SK-N-SH (cell line): ENCODE data around the gene ELFN2. TPM values are rescaled to one million over a fixed set of nuclear protein-coding genes. Genes with fewer than 3 reads are reported as not detected.

Experiments used
- CTCF ChIA-PET: fragments of 300-600, 350-600 bp; formaldehyde crosslinking; extraction: SDS; loops from one replicate; lab custom pipeline; 2021; lab: Yijun Ruan, JAX
- POLR2A ChIA-PET: fragments of 350-600 bp; sonication (Branson Sonifier 250); formaldehyde crosslinking; extraction: SDS; loops from one replicate; lab custom pipeline; 2020; ENCODE audit warnings: antibody characterized with exemption, inconsistent platforms; lab: Yijun Ruan, JAX
- DNase-seq: peaks from one replicate; pipeline ENCODE4 v3.0.0; 2012
- H2AFZ ChIP-seq: fragments of 200-600 bp; sonication (generic); 2 replicates; pipeline ENCODE4 v1.8.1; 2016; ENCODE audit warnings: antibody characterized with exemption, mild to moderate bottlenecking, low read depth
- H3F3A ChIP-seq: fragments of 200-600 bp; sonication (generic); replicated peaks from 2 replicates; pipeline ENCODE3; 2016; ENCODE audit warnings: antibody characterized with exemption, mild to moderate bottlenecking; ENCODE audit not compliant: insufficient read depth
- H3K27ac ChIP-seq, 2 experiments: fragments of 200-500 bp in 1 of 2; fragments of 200-600 bp in 1 of 2; sonication (Bioruptor generic) in 1 of 2; sonication (generic), shearing (Covaris generic) in 1 of 2; 2 replicates each; pipeline versions ENCODE4 v1.5.1 to v1.6.1; 2014 to 2016; ENCODE audit warnings: low read depth in 2 of 2, inconsistent platforms in 1 of 2, low read length in 1 of 2, mild to moderate bottlenecking in 1 of 2, mixed read lengths in 1 of 2
- H3K27me3 ChIP-seq: fragments of 200-600 bp; sonication (generic), shearing (Covaris generic); 2 replicates; pipeline ENCODE4 v1.6.1; 2016; ENCODE audit warnings: mixed run types; ENCODE audit not compliant: insufficient read depth
- H3K36me3 ChIP-seq, 2 experiments: fragments of 200-500 bp in 1 of 2; fragments of 200-600 bp in 1 of 2; sonication (Bioruptor generic) in 1 of 2; sonication (generic) in 1 of 2; replicated peaks in 1 of 2; 2 replicates each; pipeline versions ENCODE3 to v1.5.1; 2014 to 2016; ENCODE audit warnings: low read length in 1 of 2, mild to moderate bottlenecking in 1 of 2; ENCODE audit not compliant: insufficient read depth in 2 of 2, control insufficient read depth in 1 of 2
- H3K4me1 ChIP-seq, 2 experiments: fragments of 200-500 bp in 1 of 2; fragments of 200-600 bp in 1 of 2; sonication (Bioruptor generic) in 1 of 2; sonication (generic), shearing (Covaris generic) in 1 of 2; 2 replicates each; pipeline versions ENCODE4 v1.5.1 to v1.6.1; 2014 to 2016; ENCODE audit warnings: low read depth in 1 of 2, low read length in 1 of 2, mixed run types in 1 of 2; ENCODE audit not compliant: insufficient read depth in 2 of 2, control insufficient read depth in 1 of 2
- H3K4me2 ChIP-seq: fragments of 200-600 bp; sonication (generic), shearing (Covaris generic); 2 replicates; pipeline ENCODE4 v1.6.1; 2017; ENCODE audit warnings: mixed run types
- H3K4me3 ChIP-seq, 2 experiments: fragments of 200-500 bp in 1 of 2; fragments of 200-600 bp in 1 of 2; sonication (Bioruptor generic) in 1 of 2; sonication (generic), shearing (Covaris generic) in 1 of 2; 2 replicates each; pipeline versions ENCODE4 v1.5.1 to v1.8.1; 2014 to 2016; ENCODE audit warnings: low read depth in 2 of 2, inconsistent platforms in 1 of 2, low read length in 1 of 2, mild to moderate bottlenecking in 1 of 2, mixed read lengths in 1 of 2, moderate library complexity in 1 of 2
- H3K79me2 ChIP-seq: fragments of 200-600 bp; sonication (generic); 2 replicates; pipeline ENCODE4 v1.8.1; 2017; ENCODE audit warnings: mild to moderate bottlenecking; ENCODE audit not compliant: insufficient read depth
- H3K9ac ChIP-seq: fragments of 200-600 bp; sonication (generic); 2 replicates; pipeline ENCODE4 v1.6.1; 2017; ENCODE audit warnings: mixed run types
- H3K9me2 ChIP-seq: fragments of 200-600 bp; sonication (generic); 2 replicates; pipeline ENCODE4 v1.6.1; 2017; ENCODE audit warnings: mixed run types
- H3K9me3 ChIP-seq: fragments of 200-600 bp; sonication (generic); 2 replicates; pipeline ENCODE4 v1.6.1; 2017; ENCODE audit warnings: mixed run types, mild to moderate bottlenecking, moderate library complexity
- H4K20me1 ChIP-seq: fragments of 200-600 bp; sonication (generic); 2 replicates; pipeline ENCODE4 v1.6.1; 2017; ENCODE audit warnings: mild to moderate bottlenecking, mixed run types; ENCODE audit not compliant: insufficient read depth
- CHD2 ChIP-seq: fragments of 150-350 bp; IDR thresholded peaks from 2 replicates; pipeline ENCODE4 v1.6.1; 2018; ENCODE audit warnings: low read length; ENCODE audit not compliant: partially characterized antibody
- EP300 ChIP-seq, 2 experiments: IDR thresholded peaks; 2 replicates each; pipeline versions ENCODE4 v1.4.0 to v1.6.1; 2012; ENCODE audit warnings: borderline replicate concordance in 1 of 2, low read depth in 1 of 2, low read length in 1 of 2
- GATA2 ChIP-seq: sonication (generic); formaldehyde crosslinking; IDR thresholded peaks from 2 replicates; pipeline ENCODE4 v1.5.0; 2020; ENCODE audit warnings: mild to moderate bottlenecking, missing genetic modification reagents
- RXRA ChIP-seq: IDR thresholded peaks from 2 replicates; pipeline ENCODE4 v1.4.0; 2012; ENCODE audit warnings: low read depth, mild to moderate bottlenecking, borderline replicate concordance
- TAF1 ChIP-seq: IDR thresholded peaks from 2 replicates; pipeline ENCODE4 v1.6.1; 2012; ENCODE audit warnings: low read depth, mild to moderate bottlenecking, low read length, moderate library complexity, borderline replicate concordance
- WGBS: methylation state at CpG from one replicate; pipeline ENCODE4 v1.1.6; 2017; ENCODE audit warnings: low lambda C conversion rate; 5-methylcytosine and 5-hydroxymethylcytosine counted together
- polyA plus RNA-seq, 3 experiments: library from polyadenylated mRNA; depleted of rRNA; stranded (reverse); fragments of >200 nt; gene quantifications; 2 replicates each; pipeline ENCODE4 v1.2.3, GENCODE V29; 2012
- TF ChIP-seq, protein P1 (sequence below): IDR thresholded peaks from 2 replicates; pipeline ENCODE4 v1.6.1; 2012; ENCODE audit warnings: mild to moderate bottlenecking, low read depth, low read length, moderate library complexity
- TF ChIP-seq, protein P2 (sequence below): fragments of 150-350 bp; IDR thresholded peaks from 2 replicates; pipeline ENCODE4 v1.6.1; 2016; ENCODE audit warnings: mild to moderate bottlenecking, low read depth, low read length

Gene ELFN2
- polyA plus RNA-seq, 1 of the 3 experiments (the other 2 are of a cell fraction): 2.8 TPM

DNA sequence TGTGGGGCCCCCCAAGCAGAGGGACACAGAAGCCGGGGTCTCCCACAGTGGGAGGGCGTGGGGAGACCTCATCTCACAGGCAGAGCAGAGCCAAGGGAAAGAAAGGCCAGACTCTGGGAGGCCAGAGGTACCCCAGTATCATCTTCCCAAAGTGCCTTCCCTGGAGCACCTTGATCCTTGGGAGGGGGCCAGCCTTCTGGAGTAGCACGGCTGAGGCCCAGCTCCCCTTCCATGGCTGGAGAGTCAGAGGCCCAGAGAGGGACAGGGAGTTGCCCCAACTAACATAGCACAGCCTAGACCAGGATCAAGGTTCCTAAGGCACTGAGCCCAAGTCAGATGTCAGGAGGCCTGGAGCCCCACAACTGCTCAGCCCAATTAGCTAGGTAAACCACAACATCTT is 50.6 kb downstream of the ELFN2 start (continued):
- TF ChIP-seq, protein P1, sequence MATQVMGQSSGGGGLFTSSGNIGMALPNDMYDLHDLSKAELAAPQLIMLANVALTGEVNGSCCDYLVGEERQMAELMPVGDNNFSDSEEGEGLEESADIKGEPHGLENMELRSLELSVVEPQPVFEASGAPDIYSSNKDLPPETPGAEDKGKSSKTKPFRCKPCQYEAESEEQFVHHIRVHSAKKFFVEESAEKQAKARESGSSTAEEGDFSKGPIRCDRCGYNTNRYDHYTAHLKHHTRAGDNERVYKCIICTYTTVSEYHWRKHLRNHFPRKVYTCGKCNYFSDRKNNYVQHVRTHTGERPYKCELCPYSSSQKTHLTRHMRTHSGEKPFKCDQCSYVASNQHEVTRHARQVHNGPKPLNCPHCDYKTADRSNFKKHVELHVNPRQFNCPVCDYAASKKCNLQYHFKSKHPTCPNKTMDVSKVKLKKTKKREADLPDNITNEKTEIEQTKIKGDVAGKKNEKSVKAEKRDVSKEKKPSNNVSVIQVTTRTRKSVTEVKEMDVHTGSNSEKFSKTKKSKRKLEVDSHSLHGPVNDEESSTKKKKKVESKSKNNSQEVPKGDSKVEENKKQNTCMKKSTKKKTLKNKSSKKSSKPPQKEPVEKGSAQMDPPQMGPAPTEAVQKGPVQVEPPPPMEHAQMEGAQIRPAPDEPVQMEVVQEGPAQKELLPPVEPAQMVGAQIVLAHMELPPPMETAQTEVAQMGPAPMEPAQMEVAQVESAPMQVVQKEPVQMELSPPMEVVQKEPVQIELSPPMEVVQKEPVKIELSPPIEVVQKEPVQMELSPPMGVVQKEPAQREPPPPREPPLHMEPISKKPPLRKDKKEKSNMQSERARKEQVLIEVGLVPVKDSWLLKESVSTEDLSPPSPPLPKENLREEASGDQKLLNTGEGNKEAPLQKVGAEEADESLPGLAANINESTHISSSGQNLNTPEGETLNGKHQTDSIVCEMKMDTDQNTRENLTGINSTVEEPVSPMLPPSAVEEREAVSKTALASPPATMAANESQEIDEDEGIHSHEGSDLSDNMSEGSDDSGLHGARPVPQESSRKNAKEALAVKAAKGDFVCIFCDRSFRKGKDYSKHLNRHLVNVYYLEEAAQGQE: no peak
- TF ChIP-seq TAF1: no peak
- no peak for TF ChIP-seq CHD2
- no peak for TF ChIP-seq EP300 (IDR thresholded peaks at IDR 0.05; ENCODE audit: borderline replicate concordance in 1 of 2, low read depth in 1 of 2, low read length in 1 of 2)
- TF ChIP-seq RXRA: no peak

DNA sequence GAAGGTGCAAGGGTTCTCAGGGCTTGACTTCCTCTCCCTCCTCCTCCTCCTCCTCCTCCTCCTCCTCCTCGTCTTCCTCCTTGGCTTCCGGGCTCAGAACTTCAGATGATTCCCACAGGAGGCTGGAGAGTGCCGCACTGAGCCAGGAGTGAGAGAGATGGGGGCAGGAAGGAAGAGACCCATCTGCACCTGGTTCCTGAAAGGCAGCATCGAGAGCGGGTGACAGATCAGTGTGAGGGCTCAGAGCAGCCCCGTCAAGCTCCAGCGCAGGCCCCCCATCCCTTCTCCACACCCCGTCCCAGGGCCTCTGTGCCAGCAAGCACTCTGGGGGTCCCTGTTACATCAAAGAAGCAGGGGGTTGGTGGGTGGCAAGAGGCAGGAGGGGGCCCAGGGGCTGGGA is 51.5 kb downstream of the ELFN2 start:
- no peak for TF ChIP-seq RXRA
- no peak for DNase-seq

DNA sequence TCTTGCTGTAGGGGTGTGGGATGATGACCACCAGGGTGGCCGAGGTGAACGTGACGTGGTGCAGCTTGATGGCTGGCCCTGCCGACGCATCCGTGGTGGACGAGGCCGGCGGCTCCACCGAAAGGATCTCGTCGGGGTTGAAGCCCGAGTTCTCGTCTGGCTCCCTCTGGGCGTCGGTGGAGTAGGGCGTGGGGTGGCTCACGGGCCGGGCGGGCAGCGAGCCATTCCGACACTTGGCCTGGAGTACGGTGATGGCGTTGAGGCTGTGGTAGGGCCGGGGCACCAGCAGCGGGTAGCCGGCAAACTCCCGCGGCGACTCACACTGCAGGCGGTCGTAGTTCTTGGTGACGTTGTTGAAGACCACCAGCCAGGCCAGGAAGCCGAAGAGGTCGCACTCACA is 52.7 kb downstream of the ELFN2 start:
- ChIA-PET POLR2A (no interaction called here), CTCF (no interaction called here)

More for the DNA sequence above, 51.5 kb downstream of the ELFN2 start:
- Histone ChIP-seq H3F3A (no peaks in the 10 kb centered on the region), H3K9me3 (no peaks in the 10 kb centered on the region), H3K4me1 (peaks cover 0 to 11% of the 10 kb centered on the region in 2 experiments; a peak in 1 of 4 replicates), H3K4me2 (no peak overlapping the region), H2AFZ (no peak overlapping the region), H3K27ac (no peak overlapping the region), H3K4me3 (no peak overlapping the region), H3K9me2 (no peaks in the 10 kb centered on the region), H3K27me3 (no peaks in the 10 kb centered on the region), H3K36me3 (no peaks in the 10 kb centered on the region), H4K20me1 (no peaks in the 10 kb centered on the region), H3K79me2 (no peaks in the 10 kb centered on the region), H3K9ac (no peak overlapping the region)
- WGBS: 85% methylated on average over 7 of the region's 8 CpGs
- POLR2A ChIA-PET: no interaction called here
- CTCF ChIA-PET: no interaction called here

More for the DNA sequence above, 52.7 kb downstream of the ELFN2 start:
- H2AFZ ChIP-seq: no peak overlapping the region
- no peaks in the 10 kb centered on the region for H3K27me3 ChIP-seq
- no peak overlapping the region for H3K4me2 ChIP-seq
- H3K27ac ChIP-seq: no peak overlapping the region
- H3K9me3 ChIP-seq: no peaks in the 10 kb centered on the region
- no peaks in the 10 kb centered on the region for H3K36me3 ChIP-seq
- no peak for DNase-seq
- H3K4me3 ChIP-seq: no peak overlapping the region
- TF ChIP-seq, protein P2, sequence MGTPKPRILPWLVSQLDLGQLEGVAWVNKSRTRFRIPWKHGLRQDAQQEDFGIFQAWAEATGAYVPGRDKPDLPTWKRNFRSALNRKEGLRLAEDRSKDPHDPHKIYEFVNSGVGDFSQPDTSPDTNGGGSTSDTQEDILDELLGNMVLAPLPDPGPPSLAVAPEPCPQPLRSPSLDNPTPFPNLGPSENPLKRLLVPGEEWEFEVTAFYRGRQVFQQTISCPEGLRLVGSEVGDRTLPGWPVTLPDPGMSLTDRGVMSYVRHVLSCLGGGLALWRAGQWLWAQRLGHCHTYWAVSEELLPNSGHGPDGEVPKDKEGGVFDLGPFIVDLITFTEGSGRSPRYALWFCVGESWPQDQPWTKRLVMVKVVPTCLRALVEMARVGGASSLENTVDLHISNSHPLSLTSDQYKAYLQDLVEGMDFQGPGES: no peak
- TF ChIP-seq CHD2 (no peak), GATA2 (no peak)
- WGBS: 93% methylated on average over 22 of the region's 35 CpGs
- H4K20me1 ChIP-seq: no peaks in the 10 kb centered on the region
- H3K4me1 ChIP-seq: peaks cover 0 to 15% of the 10 kb centered on the region in 2 experiments; a peak in 1 of 4 replicates
- no peak overlapping the region for H3K9ac ChIP-seq
- H3K79me2 ChIP-seq: no peaks in the 10 kb centered on the region
- no peaks in the 10 kb centered on the region for H3F3A ChIP-seq
- no peaks in the 10 kb centered on the region for H3K9me2 ChIP-seq
